HCT116 (cell line): Measurements from ENCODE around the gene CTR9. TPM values are rescaled to one million over a fixed set of nuclear protein-coding genes. Genes with fewer than 3 reads are reported as not detected.

Source experiments
- ATAC-seq: fragments of 200-7000 bp; cut with Tn5 transposase; 2 replicates; pipeline ENCODE4 v1.9.1; 2020; ENCODE audit warnings: mild to moderate bottlenecking, moderate library complexity
- BruUV-seq: library from RNA; stranded (reverse); fragments of 400-500 nt; replicated peaks from 2 replicates; lab custom pipeline; 2021; lab: Mats Ljungman, UMichigan
- CTCF ChIA-PET: fragments of 300-600 bp; sonication (Branson Sonifier 250); formaldehyde crosslinking; loops from one replicate; lab custom pipeline; 2021; ENCODE audit warnings: antibody characterized with exemption; lab: Charles Lee
- POLR2A ChIA-PET: fragments of 300-600, 350-600 bp; sonication (Branson Sonifier 250); formaldehyde crosslinking; loops from one replicate; lab custom pipeline; 2021; ENCODE audit warnings: antibody characterized with exemption; lab: Charles Lee
- RAD21 ChIA-PET, 2 experiments: fragments of 300-600 bp; sonication (Branson Sonifier 250); formaldehyde crosslinking; loops; one replicate each; lab custom pipeline; 2023; ENCODE audit warnings: low total read pairs in 2 of 2; ENCODE audit not compliant: uncharacterized antibody in 2 of 2, unreplicated experiment in 2 of 2, low non-redundant PET in 1 of 2; lab: Charles Lee
- DNase-seq: peaks from one replicate; pipeline ENCODE4 v3.0.0-alpha.2; 2010; ENCODE audit warnings: low read depth, low spot score
- H2AFZ ChIP-seq: fragments of 200-600 bp; shearing (Covaris generic), sonication (generic); 2 replicates; pipeline ENCODE4 v1.6.1; 2017; ENCODE audit warnings: low read depth, mixed run types, mixed read lengths, antibody characterized with exemption, low read length; ENCODE audit not compliant: poor library complexity, severe bottlenecking
- H3K27ac ChIP-seq: 2 replicates; pipeline ENCODE4 v1.5.1; 2012; ENCODE audit warnings: low read depth, low read length
- H3K27me3 ChIP-seq: fragments of 200-600 bp; sonication (generic); 2 replicates; pipeline ENCODE4 v1.6.1; 2016; ENCODE audit warnings: mixed run types, low read length, mixed read lengths; ENCODE audit not compliant: insufficient read depth
- H3K36me3 ChIP-seq, 2 experiments: fragments of 200-500 bp in 1 of 2; fragments of 200-600 bp in 1 of 2; sonication (Bioruptor generic) in 1 of 2; sonication (generic) in 1 of 2; 2 replicates each; pipeline versions ENCODE4 v1.5.1 to v1.6.1; 2014 to 2016; ENCODE audit warnings: low read length in 2 of 2, inconsistent platforms in 1 of 2, mixed read lengths in 1 of 2, mixed run types in 1 of 2; ENCODE audit not compliant: insufficient read depth in 2 of 2, control insufficient read depth in 1 of 2
- H3K4me1 ChIP-seq, 2 experiments: fragments of 200-600 bp in 1 of 2; sonication (generic) in 1 of 2; 2 replicates each; pipeline versions ENCODE4 v1.5.1 to v1.6.1; 2012 to 2017; ENCODE audit warnings: low read length in 2 of 2, inconsistent platforms in 1 of 2, mild to moderate bottlenecking in 1 of 2, mixed read lengths in 1 of 2, mixed run types in 1 of 2, moderate library complexity in 1 of 2; ENCODE audit not compliant: insufficient read depth in 2 of 2, control insufficient read depth in 1 of 2
- H3K4me2 ChIP-seq: fragments of 200-600 bp; sonication (generic); 2 replicates; pipeline ENCODE4 v1.6.1; 2017; ENCODE audit warnings: mixed run types, low read length, mixed read lengths
- H3K4me3 ChIP-seq, 2 experiments: fragments of 200-600 bp in 1 of 2; sonication (generic) in 1 of 2; replicated peaks in 1 of 2; 2 replicates each; pipeline ENCODE4 v1.5.1; 2011 to 2016; ENCODE audit warnings: low read length in 2 of 2, control low read depth in 1 of 2, low read depth in 1 of 2, mild to moderate bottlenecking in 1 of 2, mixed read lengths in 1 of 2, mixed run types in 1 of 2
- H3K79me2 ChIP-seq: fragments of 200-600 bp; sonication (generic); 2 replicates; pipeline ENCODE4 v1.6.1; 2017; ENCODE audit warnings: mild to moderate bottlenecking, mixed run types, low read length, moderate library complexity, mixed read lengths; ENCODE audit not compliant: insufficient read depth
- H3K9ac ChIP-seq: fragments of 200-600 bp; sonication (generic); 2 replicates; pipeline ENCODE4 v1.6.1; 2016; ENCODE audit warnings: low read length, mixed read lengths
- H3K9me2 ChIP-seq: fragments of 200-600 bp; sonication (generic), shearing (Covaris generic); 2 replicates; pipeline ENCODE4 v1.6.1; 2017; ENCODE audit warnings: mixed run types, mild to moderate bottlenecking, moderate library complexity; ENCODE audit not compliant: insufficient read depth
- H3K9me3 ChIP-seq, 2 experiments: fragments of 200-500 bp in 1 of 2; fragments of 200-600 bp in 1 of 2; sonication (Bioruptor generic) in 1 of 2; sonication (generic) in 1 of 2; 2 replicates each; pipeline ENCODE4 v1.6.1; 2014 to 2017; ENCODE audit warnings: low read length in 2 of 2, mixed read lengths in 2 of 2, inconsistent platforms in 1 of 2, low read depth in 1 of 2, mild to moderate bottlenecking in 1 of 2, mixed run types in 1 of 2, moderate library complexity in 1 of 2; ENCODE audit not compliant: control insufficient read depth in 1 of 2, insufficient read depth in 1 of 2
- H4K20me1 ChIP-seq: fragments of 200-600 bp; sonication (generic), shearing (Covaris generic); 2 replicates; pipeline ENCODE4 v1.6.1; 2017; ENCODE audit warnings: mixed run types, mild to moderate bottlenecking, moderate library complexity; ENCODE audit not compliant: insufficient read depth
- POLR2AphosphoS5 ChIP-seq: IDR thresholded peaks from 2 replicates; pipeline ENCODE4 v1.6.1; 2011; ENCODE audit warnings: mild to moderate bottlenecking, low read depth, low read length, moderate library complexity
- RAD21 ChIP-seq: IDR thresholded peaks from 2 replicates; pipeline ENCODE4 v1.6.1; 2012; ENCODE audit warnings: low read depth, mild to moderate bottlenecking
- SIN3A ChIP-seq: IDR thresholded peaks from 2 replicates; pipeline ENCODE4 v1.6.1; 2012; ENCODE audit warnings: low read depth
- intact Hi-C: fragments of 100-400 bp; cut with micrococcal nuclease; formaldehyde crosslinking; loops from 2 replicates; pipeline ENCODE4 v1.10.0; 2022
- total RNA-seq: library from RNA; stranded (reverse); gene quantifications from one replicate; pipeline ENCODE4 v1.2.1, GENCODE V29; 2021; ENCODE audit not compliant: unreplicated experiment
- TF ChIP-seq, protein P1 (sequence below), 3 experiments: fragments of 200-600 bp in 1 of 3; sonication (generic) in 1 of 3; IDR thresholded peaks in 2 of 3; conservative IDR thresholded peaks in 1 of 3; 2 replicates each; pipeline ENCODE4 v1.5.1; 2012 to 2017; ENCODE audit warnings: low read depth in 2 of 3, low read length in 2 of 3, antibody characterized with exemption in 1 of 3, borderline replicate concordance in 1 of 3, control low read depth in 1 of 3, mild to moderate bottlenecking in 1 of 3, mixed read lengths in 1 of 3, mixed run types in 1 of 3, moderate library complexity in 1 of 3; ENCODE audit not compliant: insufficient read depth in 1 of 3
- TF ChIP-seq, protein P2 (sequence below): IDR thresholded peaks from 2 replicates; pipeline ENCODE4 v1.6.1; 2012; ENCODE audit warnings: low read depth

Gene CTR9
- total RNA-seq, 1 experiment from 2014 or later: 68.4 TPM

DNA sequence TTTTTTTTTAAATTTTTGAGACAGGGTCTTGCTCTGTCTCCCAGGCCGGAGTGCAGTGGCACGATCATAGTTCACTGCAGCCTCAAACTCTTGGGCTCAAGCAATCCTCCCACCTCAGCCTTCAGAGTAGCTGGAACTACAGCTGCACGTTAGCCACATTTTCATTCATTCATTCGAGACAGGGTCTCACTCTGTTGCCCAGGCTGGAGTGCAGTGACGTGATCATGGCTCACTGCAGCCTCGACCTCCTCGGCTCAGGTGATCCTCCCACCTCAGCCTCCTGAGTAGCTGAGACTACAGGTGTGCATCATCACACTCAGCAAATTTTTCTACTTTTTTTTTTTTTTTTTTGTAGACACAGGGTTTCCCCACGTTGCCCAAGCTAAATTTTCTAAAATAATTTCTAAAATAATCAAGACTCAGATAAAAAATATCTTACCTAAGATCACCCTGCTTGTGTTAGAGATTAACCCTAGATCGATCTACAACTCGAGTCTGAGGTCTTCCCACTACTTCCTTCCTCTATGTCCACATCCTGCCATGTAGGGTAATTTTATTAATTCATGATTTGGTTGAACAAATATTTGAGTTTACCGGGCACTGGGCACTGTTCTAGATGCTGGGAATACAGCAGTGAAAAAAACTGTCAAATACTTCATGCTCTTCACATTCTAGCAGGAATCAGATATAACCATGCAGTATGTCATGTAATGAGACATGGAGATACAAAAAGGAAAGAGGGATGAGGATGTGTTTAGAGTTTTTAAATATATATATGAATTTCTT, 42.6 kb downstream of the CTR9 start:
- ATAC-seq (no peak), DNase-seq (no peak)
- Histone ChIP-seq H3K4me3 (no peak overlapping the region), H4K20me1 (peaks cover 12% of the 10 kb centered on the region; the same call in 1 of the 2 replicates), H3K79me2 (no peaks in the 10 kb centered on the region), H3K27me3 (no peaks in the 10 kb centered on the region), H3K4me2 (no peak overlapping the region), H3K9ac (no peak overlapping the region), H3K36me3 (peaks cover 17 to 22% of the 10 kb centered on the region in 2 experiments), H3K9me2 (no peaks in the 10 kb centered on the region), H3K27ac (no peak overlapping the region), H3K9me3 (no peaks in the 10 kb centered on the region), H2AFZ (no peak overlapping the region), H3K4me1 (peaks cover 0 to 8% of the 10 kb centered on the region in 2 experiments; a peak in 3 of 4 replicates)
- RAD21 ChIA-PET: interaction anchor here in 1 of 2 experiments (1.8 to 2.0 kb wide), 2 partner anchors 140 to 217 kb away, joined by 6 to 12 read pairs; no protein-coding TSS in a partner anchor
- POLR2A ChIA-PET: interaction anchor here (0.6 to 2.1 kb wide), 2 partner anchors 15 to 87 kb away, joined by 4 to 12 read pairs; partner anchors contain the start of gene EIF4G2
- intact Hi-C loops: loop anchor here (5.0 kb wide), 2 partner anchors 284 to 994 kb away; no protein-coding TSS in a partner anchor
- CTCF ChIA-PET: interaction anchor here (0.9 to 3.0 kb wide), 14 partner anchors 10 to 234 kb away, joined by 3 to 25 read pairs (median 7); partner anchors contain the start of gene EIF4G2
- BruUV-seq: no TSS peak
- TF ChIP-seq, protein P1, sequence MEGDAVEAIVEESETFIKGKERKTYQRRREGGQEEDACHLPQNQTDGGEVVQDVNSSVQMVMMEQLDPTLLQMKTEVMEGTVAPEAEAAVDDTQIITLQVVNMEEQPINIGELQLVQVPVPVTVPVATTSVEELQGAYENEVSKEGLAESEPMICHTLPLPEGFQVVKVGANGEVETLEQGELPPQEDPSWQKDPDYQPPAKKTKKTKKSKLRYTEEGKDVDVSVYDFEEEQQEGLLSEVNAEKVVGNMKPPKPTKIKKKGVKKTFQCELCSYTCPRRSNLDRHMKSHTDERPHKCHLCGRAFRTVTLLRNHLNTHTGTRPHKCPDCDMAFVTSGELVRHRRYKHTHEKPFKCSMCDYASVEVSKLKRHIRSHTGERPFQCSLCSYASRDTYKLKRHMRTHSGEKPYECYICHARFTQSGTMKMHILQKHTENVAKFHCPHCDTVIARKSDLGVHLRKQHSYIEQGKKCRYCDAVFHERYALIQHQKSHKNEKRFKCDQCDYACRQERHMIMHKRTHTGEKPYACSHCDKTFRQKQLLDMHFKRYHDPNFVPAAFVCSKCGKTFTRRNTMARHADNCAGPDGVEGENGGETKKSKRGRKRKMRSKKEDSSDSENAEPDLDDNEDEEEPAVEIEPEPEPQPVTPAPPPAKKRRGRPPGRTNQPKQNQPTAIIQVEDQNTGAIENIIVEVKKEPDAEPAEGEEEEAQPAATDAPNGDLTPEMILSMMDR (IDR thresholded peaks at IDR 0.05 in 2 of 3, conservative IDR thresholded peaks at IDR 0.05 in 1 of 3; ENCODE audit: borderline replicate concordance in 1 of 3, insufficient read depth in 1 of 3, low read depth in 2 of 3, low read length in 2 of 3): no peak
- TF ChIP-seq RAD21 (no peak), POLR2AphosphoS5 (no peak), SIN3A (no peak)
- TF ChIP-seq, protein P2, sequence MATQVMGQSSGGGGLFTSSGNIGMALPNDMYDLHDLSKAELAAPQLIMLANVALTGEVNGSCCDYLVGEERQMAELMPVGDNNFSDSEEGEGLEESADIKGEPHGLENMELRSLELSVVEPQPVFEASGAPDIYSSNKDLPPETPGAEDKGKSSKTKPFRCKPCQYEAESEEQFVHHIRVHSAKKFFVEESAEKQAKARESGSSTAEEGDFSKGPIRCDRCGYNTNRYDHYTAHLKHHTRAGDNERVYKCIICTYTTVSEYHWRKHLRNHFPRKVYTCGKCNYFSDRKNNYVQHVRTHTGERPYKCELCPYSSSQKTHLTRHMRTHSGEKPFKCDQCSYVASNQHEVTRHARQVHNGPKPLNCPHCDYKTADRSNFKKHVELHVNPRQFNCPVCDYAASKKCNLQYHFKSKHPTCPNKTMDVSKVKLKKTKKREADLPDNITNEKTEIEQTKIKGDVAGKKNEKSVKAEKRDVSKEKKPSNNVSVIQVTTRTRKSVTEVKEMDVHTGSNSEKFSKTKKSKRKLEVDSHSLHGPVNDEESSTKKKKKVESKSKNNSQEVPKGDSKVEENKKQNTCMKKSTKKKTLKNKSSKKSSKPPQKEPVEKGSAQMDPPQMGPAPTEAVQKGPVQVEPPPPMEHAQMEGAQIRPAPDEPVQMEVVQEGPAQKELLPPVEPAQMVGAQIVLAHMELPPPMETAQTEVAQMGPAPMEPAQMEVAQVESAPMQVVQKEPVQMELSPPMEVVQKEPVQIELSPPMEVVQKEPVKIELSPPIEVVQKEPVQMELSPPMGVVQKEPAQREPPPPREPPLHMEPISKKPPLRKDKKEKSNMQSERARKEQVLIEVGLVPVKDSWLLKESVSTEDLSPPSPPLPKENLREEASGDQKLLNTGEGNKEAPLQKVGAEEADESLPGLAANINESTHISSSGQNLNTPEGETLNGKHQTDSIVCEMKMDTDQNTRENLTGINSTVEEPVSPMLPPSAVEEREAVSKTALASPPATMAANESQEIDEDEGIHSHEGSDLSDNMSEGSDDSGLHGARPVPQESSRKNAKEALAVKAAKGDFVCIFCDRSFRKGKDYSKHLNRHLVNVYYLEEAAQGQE: no peak
